ENCODE data around the gene PSMA6.
"Not testable (repeated sequence)": the region's sequence is repeated elsewhere in the genome, so short reads cannot be mapped to it uniquely, and the experiment has no call there.

Gene PSMA6
- total RNA-seq, result 10.5 to 23.8 (median 19.5) reads per million in 9 experiments

DNA sequence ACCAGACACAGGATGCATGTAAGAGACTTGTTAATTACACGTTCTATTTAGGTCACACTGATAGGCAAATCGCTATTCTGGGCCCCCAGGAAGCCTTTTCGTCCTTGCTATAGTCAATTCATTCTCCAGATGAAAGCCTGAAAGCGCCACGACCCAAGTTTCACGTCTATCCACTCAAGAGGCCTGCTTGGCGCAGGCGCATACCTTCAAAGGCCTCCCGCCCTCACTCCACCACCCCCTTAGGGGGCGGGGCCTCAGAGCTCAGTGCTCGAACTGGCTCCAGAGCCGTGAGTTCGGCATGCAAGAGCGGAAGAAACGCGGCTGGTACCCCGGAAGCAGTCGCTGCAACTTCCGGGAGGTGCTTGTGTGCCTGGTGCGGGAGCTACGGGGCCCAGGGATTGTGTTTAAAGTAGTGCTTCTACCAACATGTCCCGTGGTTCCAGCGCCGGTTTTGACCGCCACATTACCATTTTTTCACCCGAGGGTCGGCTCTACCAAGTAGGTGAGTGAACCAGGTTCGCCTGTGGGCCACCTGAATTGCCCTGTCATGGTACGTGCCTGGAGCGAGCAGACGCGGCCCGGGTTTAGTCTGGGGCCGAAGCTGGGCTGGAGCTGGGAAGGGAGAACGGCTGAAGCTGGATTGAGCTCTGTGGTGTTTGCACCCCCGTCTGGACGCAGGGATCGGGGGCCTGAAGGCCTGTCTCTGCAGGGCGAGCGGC, at the start of gene PSMA6:
PSMA6 (plus strand) TSS at position 332 of the 719 bp plus-strand sequence; CDS start at position 427, 95 bp downstream.
- ATAC-seq (replicated peaks) (peak; percentile 86), DNase-seq (peak; percentile 98 to 99 (median 99))
- Mint-ChIP-seq H3K4me3 (peak within 1 kb of the TSS; percentile 95 to 99), H3K4me1 (ENCODE audit: low read depth in 2 of 2) (peaks cover 38 to 44% of the 10 kb centered on the region in 2 donors), H3K9me3 (no peaks in the 10 kb centered on the region), H3K27ac (peak within 1 kb of the TSS; percentile 98), H3K36me3 (ENCODE audit: insufficient read depth) (peaks cover 34% of the 10 kb centered on the region), H3K27me3 (no peaks in the 10 kb centered on the region)

- H3K36me3 Mint-ChIP-seq (ENCODE audit: insufficient read depth), result peaks cover 3% of the 10 kb centered on the region
- H3K27ac Mint-ChIP-seq, result peak overlapping the region in 1 of 2 donors; percentile 56
- ATAC-seq (replicated peaks) (no peak), DNase-seq (no peak)
- H3K4me1 Mint-ChIP-seq (ENCODE audit: low read depth in 2 of 2), result peaks cover 5 to 11% of the 10 kb centered on the region in 2 donors
- H3K4me3 Mint-ChIP-seq, result no peak overlapping the region
- H3K27me3 Mint-ChIP-seq, result no peaks in the 10 kb centered on the region
- H3K9me3 Mint-ChIP-seq, result no peaks in the 10 kb centered on the region
These were observed 49.4 kb upstream of the PSMA6 start for GRCh38 chr14:35242599-35243311.

DNA sequence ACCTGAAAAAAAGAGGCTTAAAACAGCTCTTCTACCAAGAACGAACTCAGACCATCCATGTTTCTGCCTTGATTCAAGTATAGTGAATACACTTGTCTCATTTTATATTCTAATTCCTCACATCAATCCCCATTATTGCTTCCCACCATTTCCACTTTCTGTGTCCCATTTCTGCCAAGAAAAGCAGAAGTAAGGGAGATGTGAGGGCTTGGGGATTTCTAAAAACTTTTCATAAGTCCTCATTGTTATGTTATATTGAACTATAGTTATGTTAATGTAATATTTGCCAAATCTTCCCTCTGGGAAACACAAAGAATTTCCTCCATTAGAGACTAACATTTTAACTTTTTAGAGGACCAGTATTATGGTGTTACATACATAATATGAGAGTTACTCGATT, 48.2 kb upstream of the PSMA6 start:
- no peak for DNase-seq
- H3K4me1 Mint-ChIP-seq (ENCODE audit: low read depth in 2 of 2), result peaks cover 5 to 11% of the 10 kb centered on the region in 2 donors
- ATAC-seq (replicated peaks), result no peak
- no peaks in the 10 kb centered on the region for H3K9me3 Mint-ChIP-seq
- peaks cover 3% of the 10 kb centered on the region for H3K36me3 Mint-ChIP-seq (ENCODE audit: insufficient read depth)
- H3K27ac Mint-ChIP-seq, result peak overlapping the region in 1 of 2 donors; percentile 68
- no peak overlapping the region for H3K4me3 Mint-ChIP-seq
- no peaks in the 10 kb centered on the region for H3K27me3 Mint-ChIP-seq

- H3K27me3 Mint-ChIP-seq, result no peaks in the 10 kb centered on the region
- no peak overlapping the region for H3K4me3 Mint-ChIP-seq
These were observed 47.6 kb upstream of the PSMA6 start for GRCh38 chr14:35244542-35244941.

DNA sequence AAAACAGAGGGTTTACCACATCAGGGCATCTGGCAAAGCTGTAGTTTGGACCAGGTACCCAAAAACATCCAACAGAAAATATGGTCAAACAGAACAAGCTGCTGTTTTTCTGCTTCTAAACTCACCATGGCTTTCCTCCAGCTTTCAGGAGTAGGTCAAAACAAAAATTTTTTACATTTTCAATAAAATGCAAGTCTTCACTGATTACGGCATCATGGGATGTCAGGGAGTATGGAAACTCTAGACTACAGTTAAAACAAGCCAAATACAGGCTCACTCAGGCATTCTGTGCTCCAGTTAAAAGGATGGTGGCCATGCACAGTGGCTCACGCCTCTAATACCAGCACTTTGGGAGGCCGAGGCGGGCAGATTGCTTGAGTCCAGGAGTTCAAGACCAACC, 47.1 kb upstream of the PSMA6 start:
- ATAC-seq (replicated peaks), result no peak
- Mint-ChIP-seq H3K27ac (peak overlapping the region in 1 of 2 donors; percentile 33), H3K4me3 (no peak overlapping the region), H3K4me1 (ENCODE audit: low read depth in 2 of 2) (peaks cover 5 to 11% of the 10 kb centered on the region in 2 donors), H3K9me3 (no peaks in the 10 kb centered on the region), H3K36me3 (ENCODE audit: insufficient read depth) (no peaks in the 10 kb centered on the region), H3K27me3 (no peaks in the 10 kb centered on the region)
- DNase-seq, result no peak

More at GRCh38 chr14:35244542-35244941, 47.6 kb upstream of the PSMA6 start:
- H3K27ac Mint-ChIP-seq, result peak overlapping the region; percentile 33 to 68
- no peaks in the 10 kb centered on the region for H3K9me3 Mint-ChIP-seq
- no peak for DNase-seq
- H3K36me3 Mint-ChIP-seq (ENCODE audit: insufficient read depth), result peaks cover 3% of the 10 kb centered on the region
- peaks cover 5 to 11% of the 10 kb centered on the region in 2 donors for H3K4me1 Mint-ChIP-seq (ENCODE audit: low read depth in 2 of 2)
- ATAC-seq (replicated peaks), result no peak

- no peaks in the 10 kb centered on the region for H3K9me3 Mint-ChIP-seq
- peak overlapping the region in 1 of 2 donors; percentile 44 for H3K27ac Mint-ChIP-seq
- H3K4me3 Mint-ChIP-seq, result no peak overlapping the region
- DNase-seq, result no peak
- no peaks in the 10 kb centered on the region for H3K36me3 Mint-ChIP-seq (ENCODE audit: insufficient read depth)
- H3K4me1 Mint-ChIP-seq (ENCODE audit: low read depth in 2 of 2), result peaks cover 0 to 4% of the 10 kb centered on the region in 2 donors
- ATAC-seq (replicated peaks), result no peak
- H3K27me3 Mint-ChIP-seq, result no peaks in the 10 kb centered on the region
These were observed 44.3 kb upstream of the PSMA6 start for GRCh38 chr14:35247777-35248475.

- Mint-ChIP-seq H3K4me3 (no peak overlapping the region), H3K27ac (no peak overlapping the region), H3K4me1 (ENCODE audit: low read depth in 2 of 2) (peaks cover 0 to 4% of the 10 kb centered on the region in 2 donors), H3K27me3 (no peaks in the 10 kb centered on the region), H3K36me3 (ENCODE audit: insufficient read depth) (no peaks in the 10 kb centered on the region), H3K9me3 (no peaks in the 10 kb centered on the region)
- ATAC-seq (replicated peaks), result no peak
- no peak for DNase-seq
These were observed 43.8 kb upstream of the PSMA6 start for GRCh38 chr14:35248476-35248788.

- no peak overlapping the region for H3K4me3 Mint-ChIP-seq
- no peak for DNase-seq
- ATAC-seq (replicated peaks), result no peak
- H3K4me1 Mint-ChIP-seq (ENCODE audit: low read depth in 2 of 2), result peaks cover 7 to 14% of the 10 kb centered on the region in 2 donors
- no peaks in the 10 kb centered on the region for H3K9me3 Mint-ChIP-seq
- H3K27me3 Mint-ChIP-seq, result no peaks in the 10 kb centered on the region
- H3K27ac Mint-ChIP-seq, result no peak overlapping the region
- H3K36me3 Mint-ChIP-seq (ENCODE audit: insufficient read depth), result no peaks in the 10 kb centered on the region
These were observed 41.9 kb upstream of the PSMA6 start for GRCh38 chr14:35250319-35250718.

DNA sequence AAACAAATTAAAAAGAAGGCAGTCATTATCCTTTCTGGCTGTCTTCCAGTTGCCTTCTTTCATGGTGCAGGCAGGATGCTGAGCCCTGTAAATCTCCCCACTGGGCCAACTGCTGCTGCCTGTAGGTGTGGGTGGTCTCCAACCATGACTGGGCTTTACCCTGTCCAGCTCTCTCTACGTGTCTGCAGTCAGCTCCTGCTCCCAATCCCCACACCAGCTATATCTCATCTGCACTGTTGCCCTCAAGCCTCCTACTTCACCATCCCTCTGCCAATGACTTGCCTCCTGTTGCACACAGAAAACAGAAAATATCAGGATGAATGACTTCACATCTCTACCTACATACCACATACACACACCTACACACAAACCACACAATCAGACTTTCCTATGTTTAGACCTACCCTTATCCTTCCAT, 39.7 kb upstream of the PSMA6 start:
- no peak for ATAC-seq (replicated peaks)
- DNase-seq, result no peak
- Mint-ChIP-seq H3K36me3 (ENCODE audit: insufficient read depth) (no peaks in the 10 kb centered on the region), H3K27me3 (no peaks in the 10 kb centered on the region), H3K4me1 (ENCODE audit: low read depth in 2 of 2) (peaks cover 7 to 10% of the 10 kb centered on the region in 2 donors), H3K27ac (no peak overlapping the region), H3K9me3 (no peaks in the 10 kb centered on the region), H3K4me3 (no peak overlapping the region)

- not testable (repeated sequence) for H3K4me3 Mint-ChIP-seq; DNase-seq; H3K4me1 Mint-ChIP-seq (ENCODE audit: low read depth in 2 of 2); H3K36me3 Mint-ChIP-seq (ENCODE audit: insufficient read depth); H3K27ac Mint-ChIP-seq; H3K9me3 Mint-ChIP-seq; ATAC-seq (replicated peaks); H3K27me3 Mint-ChIP-seq
These were observed 39.1 kb upstream of the PSMA6 start for GRCh38 chr14:35253056-35253455.

GRCh38 chr14:35254034-35254622, 38.1 kb upstream of the PSMA6 start:
- not testable (repeated sequence) for H3K36me3 Mint-ChIP-seq (ENCODE audit: insufficient read depth); H3K4me1 Mint-ChIP-seq (ENCODE audit: low read depth in 2 of 2); H3K4me3 Mint-ChIP-seq; DNase-seq; H3K27me3 Mint-ChIP-seq; H3K9me3 Mint-ChIP-seq; ATAC-seq (replicated peaks)
- H3K27ac Mint-ChIP-seq, result peak overlapping the region in 1 of 2 donors; percentile 3

GRCh38 chr14:35254736-35255135, 37.4 kb upstream of the PSMA6 start:
- peaks cover 3% of the 10 kb centered on the region for H3K36me3 Mint-ChIP-seq (ENCODE audit: insufficient read depth)
- no peaks in the 10 kb centered on the region for H3K9me3 Mint-ChIP-seq
- H3K4me1 Mint-ChIP-seq (ENCODE audit: low read depth in 2 of 2), result peaks cover 7 to 10% of the 10 kb centered on the region in 2 donors
- peak overlapping the region in 1 of 2 donors; percentile 20 for H3K27ac Mint-ChIP-seq
- ATAC-seq (replicated peaks), result peak; percentile 35
- no peak overlapping the region for H3K4me3 Mint-ChIP-seq
- no peak for DNase-seq
- no peaks in the 10 kb centered on the region for H3K27me3 Mint-ChIP-seq

DNA sequence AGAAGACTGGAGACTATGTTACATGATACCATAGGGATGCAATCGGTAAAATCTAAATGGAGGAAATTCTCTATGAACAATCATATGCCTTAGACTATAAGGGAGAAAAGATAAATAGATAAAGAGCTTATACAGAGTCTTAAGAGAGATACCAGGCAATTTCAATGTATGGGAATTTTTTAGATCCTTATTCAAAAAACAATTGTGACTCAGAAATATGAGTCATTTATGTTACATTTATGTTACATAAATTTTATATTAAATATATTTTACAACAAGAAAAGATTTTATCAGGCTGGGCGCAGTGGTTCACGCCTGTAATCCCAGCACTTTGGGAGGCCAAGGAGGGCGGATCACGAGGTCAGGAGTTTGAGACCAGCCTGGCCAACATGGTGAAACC, 36.5 kb upstream of the PSMA6 start:
- DNase-seq, result no peak
- ATAC-seq (replicated peaks), result no peak
- Mint-ChIP-seq H3K9me3 (no peaks in the 10 kb centered on the region), H3K4me3 (no peak overlapping the region), H3K36me3 (ENCODE audit: insufficient read depth) (peaks cover 3% of the 10 kb centered on the region), H3K27me3 (no peaks in the 10 kb centered on the region), H3K27ac (peak overlapping the region in 1 of 2 donors; percentile 20), H3K4me1 (ENCODE audit: low read depth in 2 of 2) (peaks cover 7 to 11% of the 10 kb centered on the region in 2 donors)
